Fibroblast of skin of left biceps (primary cell): Measurements from ENCODE around the gene CDX1.

Experiments
- DNase-seq, 2 experiments: peaks; one replicate each; pipeline ENCODE4 v3.0.0-alpha.2; 2013; ENCODE audit warnings: low read depth in 2 of 2

CDX1 gene

GRCh38 chr5:150131978-150132694, 34.4 kb upstream of the CDX1 start:
- no peak for DNase-seq

- no peak for DNase-seq
These were observed 33.8 kb upstream of the CDX1 start for GRCh38 chr5:150132740-150133139.

- DNase-seq: no peak
These were observed 32.9 kb upstream of the CDX1 start for GRCh38 chr5:150133581-150134197.

GRCh38 chr5:150134198-150134588, 32.4 kb upstream of the CDX1 start:
- no peak for DNase-seq

GRCh38 chr5:150135557-150136304, 30.8 kb upstream of the CDX1 start:
- no peak for DNase-seq

GRCh38 chr5:150136305-150137167, 30.0 kb upstream of the CDX1 start:
- DNase-seq: no peak

GRCh38 chr5:150137168-150137957, 29.2 kb upstream of the CDX1 start:
- no peak for DNase-seq

GRCh38 chr5:150137997-150138396, 28.6 kb upstream of the CDX1 start:
- no peak for DNase-seq

GRCh38 chr5:150138551-150139265, 27.9 kb upstream of the CDX1 start:
- DNase-seq: no peak

GRCh38 chr5:150139334-150139733, 27.2 kb upstream of the CDX1 start:
- DNase-seq: no peak

- DNase-seq: no peak
These were observed 25.7 kb upstream of the CDX1 start for GRCh38 chr5:150140830-150141229.

- DNase-seq: no peak
These were observed 24.9 kb upstream of the CDX1 start for GRCh38 chr5:150141544-150142184.

GRCh38 chr5:150142185-150142958, 24.2 kb upstream of the CDX1 start:
- no peak for DNase-seq

- peak in 1 of 2 experiments; percentile 68 for DNase-seq
These were observed 23.6 kb upstream of the CDX1 start for GRCh38 chr5:150142959-150143349.

GRCh38 chr5:150143350-150144245, 23.0 kb upstream of the CDX1 start:
- peak; percentile 73 to 78 for DNase-seq

- DNase-seq: no peak
These were observed 22.3 kb upstream of the CDX1 start for GRCh38 chr5:150144246-150144801.

- DNase-seq: no peak
These were observed 21.7 kb upstream of the CDX1 start for GRCh38 chr5:150144879-150145278.

GRCh38 chr5:150146235-150146634, 20.3 kb upstream of the CDX1 start:
- no peak for DNase-seq
